GM12891 (cell line): ENCODE results near the gene TMPRSS15.

Source experiments
- PAX5 ChIP-seq: IDR thresholded peaks from 2 replicates; pipeline ENCODE4 v1.6.1; 2011; ENCODE audit warnings: low read length, moderate library complexity, mild to moderate bottlenecking; ENCODE audit not compliant: insufficient read depth, severe bottlenecking
- POLR2A ChIP-seq: IDR thresholded peaks from 2 replicates; pipeline ENCODE4 v1.6.1; 2011; ENCODE audit warnings: low read depth, low read length, control low read depth
- POLR2AphosphoS5 ChIP-seq: IDR thresholded peaks from 2 replicates; pipeline ENCODE4 v1.6.1; 2011; ENCODE audit warnings: low read depth, low read length, control low read depth
- POU2F2 ChIP-seq: IDR thresholded peaks from 2 replicates; pipeline ENCODE4 v1.6.1; 2011; ENCODE audit warnings: low read depth, mild to moderate bottlenecking, control low read depth, low read length, moderate library complexity
- SPI1 ChIP-seq: IDR thresholded peaks from 2 replicates; pipeline ENCODE4 v1.6.1; 2011; ENCODE audit warnings: low read depth, low read length, control low read depth
- TAF1 ChIP-seq: IDR thresholded peaks from 2 replicates; pipeline ENCODE4 v1.6.1; 2011; ENCODE audit warnings: low read depth, low read length, control low read depth

GRCh38 chr21:18251065-18251464, 152.5 kb downstream of the TMPRSS15 start:
- TF ChIP-seq POLR2A, result no peak
- no peak for TF ChIP-seq TAF1
- no peak for TF ChIP-seq POLR2AphosphoS5
- no peak for TF ChIP-seq POU2F2
- TF ChIP-seq SPI1, result no peak
- no peak for TF ChIP-seq PAX5
